H9 (cell line): ENCODE data around the gene OR52L1. TPM values are rescaled to one million over a fixed set of nuclear protein-coding genes. Genes with fewer than 3 reads are reported as not detected.

Source experiments
- DNase-seq: peaks from one replicate; pipeline ENCODE4 v3.0.0-alpha.2; 2017
- H2AFZ ChIP-seq: one replicate; pipeline ENCODE4 v1.6.1; 2013; ENCODE audit warnings: mild to moderate bottlenecking, low read length, control low read depth, moderate library complexity
- H2AK5ac ChIP-seq: 2 replicates; pipeline ENCODE4 v1.6.1; 2013; ENCODE audit warnings: low read length, control low read depth, mixed read lengths; ENCODE audit not compliant: insufficient read length
- H2BK120ac ChIP-seq: one replicate; pipeline ENCODE4 v1.6.1; 2013; ENCODE audit warnings: low read depth, mild to moderate bottlenecking, low read length, control low read depth, inconsistent platforms; ENCODE audit not compliant: poor library complexity, severe bottlenecking
- H2BK12ac ChIP-seq: 2 replicates; pipeline ENCODE4 v1.6.1; 2013; ENCODE audit warnings: low read length, control low read depth, mixed read lengths, low read depth; ENCODE audit not compliant: insufficient read length
- H2BK15ac ChIP-seq: 2 replicates; pipeline ENCODE4 v1.6.1; 2013; ENCODE audit warnings: low read depth, low read length, control low read depth
- H2BK20ac ChIP-seq: one replicate; pipeline ENCODE4 v1.6.1; 2013; ENCODE audit warnings: low read depth, mild to moderate bottlenecking, low read length, control low read depth, inconsistent platforms; ENCODE audit not compliant: poor library complexity, severe bottlenecking
- H2BK5ac ChIP-seq: 2 replicates; pipeline ENCODE4 v1.6.1; 2013; ENCODE audit warnings: low read length, control low read depth, mixed read lengths; ENCODE audit not compliant: insufficient read length
- H3K14ac ChIP-seq: 2 replicates; pipeline ENCODE4 v1.6.1; 2013; ENCODE audit warnings: low read length, control low read depth; ENCODE audit not compliant: insufficient read depth
- H3K18ac ChIP-seq: 2 replicates; pipeline ENCODE4 v1.6.1; 2013; ENCODE audit warnings: low read depth, mild to moderate bottlenecking, mixed read lengths, low read length, control low read depth; ENCODE audit not compliant: insufficient read length
- H3K23ac ChIP-seq: 2 replicates; pipeline ENCODE4 v1.6.1; 2013; ENCODE audit warnings: low read length, control low read depth, mixed read lengths, low read depth; ENCODE audit not compliant: insufficient read length
- H3K23me2 ChIP-seq: 2 replicates; pipeline ENCODE4 v1.6.1; 2013; ENCODE audit warnings: low read depth, mild to moderate bottlenecking, mixed read lengths, low read length, control low read depth; ENCODE audit not compliant: insufficient read length, poor library complexity, severe bottlenecking
- H3K27ac ChIP-seq: 2 replicates; pipeline ENCODE4 v1.5.1; 2013; ENCODE audit warnings: low read length, control low read depth, mixed read lengths, low read depth; ENCODE audit not compliant: insufficient read length
- H3K27me3 ChIP-seq: 2 replicates; pipeline ENCODE4 v1.6.1; 2013; ENCODE audit warnings: low read length, control low read depth, inconsistent platforms; ENCODE audit not compliant: insufficient read depth
- H3K4ac ChIP-seq: 2 replicates; pipeline ENCODE4 v1.6.1; 2013; ENCODE audit warnings: low read depth, mild to moderate bottlenecking, control low read depth, inconsistent platforms, low read length, moderate library complexity
- H3K4me1 ChIP-seq: 2 replicates; pipeline ENCODE4 v1.6.1; 2013; ENCODE audit warnings: low read length, control low read depth, inconsistent platforms; ENCODE audit not compliant: insufficient read depth
- H3K4me2 ChIP-seq: 2 replicates; pipeline ENCODE4 v1.6.1; 2013; ENCODE audit warnings: low read length, control low read depth, mixed read lengths; ENCODE audit not compliant: insufficient read length, insufficient read depth
- H3K56ac ChIP-seq: 2 replicates; pipeline ENCODE4 v1.6.1; 2013; ENCODE audit warnings: low read depth, mild to moderate bottlenecking, mixed read lengths, low read length, control low read depth; ENCODE audit not compliant: insufficient read length
- H3K79me1 ChIP-seq: 2 replicates; pipeline ENCODE4 v1.6.1; 2013; ENCODE audit warnings: low read depth, mild to moderate bottlenecking, moderate library complexity, low read length, control low read depth, inconsistent platforms; ENCODE audit not compliant: insufficient read depth, poor library complexity, severe bottlenecking
- H3K79me2 ChIP-seq: 2 replicates; pipeline ENCODE4 v1.6.1; 2013; ENCODE audit warnings: low read length, control low read depth, inconsistent platforms; ENCODE audit not compliant: insufficient read depth
- H3K9ac ChIP-seq: 2 replicates; pipeline ENCODE4 v1.6.1; 2013; ENCODE audit warnings: low read length, control low read depth, mixed read lengths; ENCODE audit not compliant: insufficient read length; ENCODE audit errors: extremely low read depth
- H3K9me3 ChIP-seq: one replicate; pipeline ENCODE4 v1.6.1; 2013; ENCODE audit warnings: low read depth, low read length, inconsistent platforms; ENCODE audit not compliant: control insufficient read depth
- H3T11ph ChIP-seq: one replicate; pipeline ENCODE4 v1.6.1; 2013; ENCODE audit warnings: mild to moderate bottlenecking, low read length, control low read depth, inconsistent platforms
- H4K20me1 ChIP-seq: one replicate; pipeline ENCODE4 v1.6.1; 2013; ENCODE audit not compliant: control insufficient read depth, insufficient read length, insufficient read depth
- H4K5ac ChIP-seq: 2 replicates; pipeline ENCODE4 v1.6.1; 2013; ENCODE audit warnings: low read depth, mild to moderate bottlenecking, mixed read lengths, low read length, control low read depth; ENCODE audit not compliant: insufficient read length
- H4K8ac ChIP-seq: replicated peaks from 2 replicates; pipeline ENCODE4 v1.6.1; 2013; ENCODE audit warnings: low read length, control low read depth, mixed read lengths, low read depth; ENCODE audit not compliant: insufficient read length
- H4K91ac ChIP-seq: 2 replicates; pipeline ENCODE4 v1.6.1; 2013; ENCODE audit warnings: low read depth, mild to moderate bottlenecking, moderate library complexity, mixed read lengths, low read length, control low read depth; ENCODE audit not compliant: insufficient read length
- H3K27ac Mint-ChIP-seq, 3 experiments: 2 replicates in 2 of 3; 3 replicates in 1 of 3; pipeline ENCODE4 v1.8.0; 2020 to 2021; ENCODE audit warnings: mixed read lengths in 3 of 3, mild to moderate bottlenecking in 1 of 3, moderate library complexity in 1 of 3
- H3K27me3 Mint-ChIP-seq: 2 replicates; pipeline ENCODE4 v1.8.0; 2021; ENCODE audit warnings: low read depth, mild to moderate bottlenecking, moderate library complexity, mixed read lengths
- H3K36me3 Mint-ChIP-seq, 3 experiments: 2 replicates in 2 of 3; 3 replicates in 1 of 3; pipeline ENCODE4 v1.8.0; 2020 to 2021; ENCODE audit warnings: low read depth in 3 of 3, mixed read lengths in 3 of 3; ENCODE audit not compliant: insufficient read depth in 1 of 3
- H3K4me1 Mint-ChIP-seq, 2 experiments: 2 replicates each; pipeline ENCODE4 v1.8.0; 2020; ENCODE audit warnings: mixed read lengths in 2 of 2
- H3K4me3 Mint-ChIP-seq, 2 experiments: 2 replicates in 1 of 2; 3 replicates in 1 of 2; pipeline ENCODE4 v1.8.0; 2020 to 2021; ENCODE audit warnings: mild to moderate bottlenecking in 2 of 2, mixed read lengths in 2 of 2, moderate library complexity in 1 of 2
- H3K9me3 Mint-ChIP-seq, 2 experiments: 2 replicates in 1 of 2; 3 replicates in 1 of 2; pipeline ENCODE4 v1.8.0; 2020; ENCODE audit warnings: mild to moderate bottlenecking in 2 of 2, mixed read lengths in 2 of 2, moderate library complexity in 1 of 2
- total RNA-seq: library from RNA; stranded (reverse); gene quantifications from 2 replicates; pipeline ENCODE4 v1.2.1, GENCODE V29; 2021
- TF ChIP-seq, protein P1 (sequence below): fragments of 200-600 bp; sonication (generic); conservative IDR thresholded peaks from 3 replicates; pipeline ENCODE4 v1.8.0; 2021; ENCODE audit warnings: antibody characterized with exemption, mild to moderate bottlenecking

OR52L1 gene
- total RNA-seq, 1 experiment from 2014 or later: not detected

DNA sequence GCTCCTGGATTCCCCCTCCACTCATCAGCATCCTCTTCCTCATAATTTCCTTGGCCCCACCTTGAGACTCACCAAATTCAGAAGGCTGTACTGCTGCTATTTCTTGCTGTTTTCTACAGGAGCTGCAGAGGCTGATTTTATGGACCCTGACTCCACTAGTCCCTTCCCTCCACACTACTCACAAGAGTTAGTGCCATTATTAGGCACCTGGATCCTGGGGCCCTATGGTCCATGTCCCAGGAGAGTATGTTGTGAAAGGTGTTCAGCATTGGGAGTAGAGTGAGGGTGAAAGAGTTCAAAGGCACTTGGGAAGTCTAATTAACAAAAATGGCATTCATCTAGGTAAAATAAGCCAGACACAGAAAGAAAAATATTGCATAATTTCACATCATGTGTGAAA is 20.1 kb upstream of the OR52L1 start, which contains the start of gene OR56A4:
TSS of gene OR56A4 (minus strand) at position 101 of the 400 bp plus-strand sequence. CDS start 3,954 bp downstream, outside the sequence.
- Histone ChIP-seq H4K5ac (no peak within 1 kb of the TSS), H3K23ac (no peak within 1 kb of the TSS), H4K8ac (no peak within 1 kb of the TSS), H3K4me2 (no peak within 1 kb of the TSS), H2AK5ac (no peak within 1 kb of the TSS), H3K27ac (no peak within 1 kb of the TSS), H3K18ac (no peak within 1 kb of the TSS), H2BK20ac (no peak within 1 kb of the TSS), H4K91ac (no peak within 1 kb of the TSS), H3K79me2 (no peaks in the 10 kb centered on the region), H3K9me3 (no peaks in the 10 kb centered on the region), H3K56ac (no peak within 1 kb of the TSS), H3K9ac (no peak within 1 kb of the TSS), H3T11ph (no peak within 1 kb of the TSS), H3K23me2 (no peaks in the 10 kb centered on the region), H2AFZ (no peak within 1 kb of the TSS), H2BK15ac (no peak within 1 kb of the TSS), H3K4ac (no peak within 1 kb of the TSS), H2BK120ac (no peak within 1 kb of the TSS), H4K20me1 (no peaks in the 10 kb centered on the region), H2BK12ac (no peak within 1 kb of the TSS), H3K4me1 (no peaks in the 10 kb centered on the region), H3K79me1 (no peaks in the 10 kb centered on the region), H3K14ac (no peak within 1 kb of the TSS), H3K27me3 (no peaks in the 10 kb centered on the region), H2BK5ac (no peak within 1 kb of the TSS)
- Mint-ChIP-seq H3K27me3 (peaks cover 8% of the 10 kb centered on the region; the same call in 1 of the 2 replicates), H3K27ac (no peak within 1 kb of the TSS), H3K9me3 (no peaks in the 10 kb centered on the region), H3K36me3 (no peaks in the 10 kb centered on the region), H3K4me1 (no peaks in the 10 kb centered on the region), H3K4me3 (no peak within 1 kb of the TSS)
- TF ChIP-seq, protein P1, sequence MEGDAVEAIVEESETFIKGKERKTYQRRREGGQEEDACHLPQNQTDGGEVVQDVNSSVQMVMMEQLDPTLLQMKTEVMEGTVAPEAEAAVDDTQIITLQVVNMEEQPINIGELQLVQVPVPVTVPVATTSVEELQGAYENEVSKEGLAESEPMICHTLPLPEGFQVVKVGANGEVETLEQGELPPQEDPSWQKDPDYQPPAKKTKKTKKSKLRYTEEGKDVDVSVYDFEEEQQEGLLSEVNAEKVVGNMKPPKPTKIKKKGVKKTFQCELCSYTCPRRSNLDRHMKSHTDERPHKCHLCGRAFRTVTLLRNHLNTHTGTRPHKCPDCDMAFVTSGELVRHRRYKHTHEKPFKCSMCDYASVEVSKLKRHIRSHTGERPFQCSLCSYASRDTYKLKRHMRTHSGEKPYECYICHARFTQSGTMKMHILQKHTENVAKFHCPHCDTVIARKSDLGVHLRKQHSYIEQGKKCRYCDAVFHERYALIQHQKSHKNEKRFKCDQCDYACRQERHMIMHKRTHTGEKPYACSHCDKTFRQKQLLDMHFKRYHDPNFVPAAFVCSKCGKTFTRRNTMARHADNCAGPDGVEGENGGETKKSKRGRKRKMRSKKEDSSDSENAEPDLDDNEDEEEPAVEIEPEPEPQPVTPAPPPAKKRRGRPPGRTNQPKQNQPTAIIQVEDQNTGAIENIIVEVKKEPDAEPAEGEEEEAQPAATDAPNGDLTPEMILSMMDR: no peak
- no peak for DNase-seq
